Neural cell (in vitro differentiated cells): Measurements from ENCODE around the gene CPNE4. TPM values are rescaled to one million over a fixed set of nuclear protein-coding genes. Genes with fewer than 3 reads are reported as not detected.
A peak's percentile ranks its signal among the peaks of the same experiment; 100 is the strongest.

ENCODE experiments used
- H2AFZ ChIP-seq: fragments of 200-600, 300-800 bp; sonication (generic), shearing (Covaris generic); 2 replicates; pipeline ENCODE4 v1.6.0; 2014; ENCODE audit warnings: low read depth, mild to moderate bottlenecking, antibody characterized with exemption, low read length, moderate library complexity
- H3F3A ChIP-seq: fragments of 200-600 bp; shearing (Covaris generic); 2 replicates; pipeline ENCODE4 v1.6.1; 2016; ENCODE audit warnings: mild to moderate bottlenecking, moderate library complexity, mixed read lengths, antibody characterized with exemption, low read length; ENCODE audit not compliant: insufficient read depth, poor library complexity, severe bottlenecking
- H3K27ac ChIP-seq: fragments of 200-600, 300-800 bp; sonication (generic), shearing (Covaris generic); 2 replicates; pipeline ENCODE4 v1.5.1; 2014; ENCODE audit warnings: mild to moderate bottlenecking, low read length, moderate library complexity
- H3K27me3 ChIP-seq: fragments of 300-800, 200-600 bp; sonication (generic), shearing (Covaris generic); 2 replicates; pipeline ENCODE4 v1.6.0; 2014; ENCODE audit warnings: mild to moderate bottlenecking, low read depth, low read length, moderate library complexity; ENCODE audit not compliant: insufficient read depth
- H3K36me3 ChIP-seq: fragments of 300-800, 200-600 bp; sonication (generic), shearing (Covaris generic); 2 replicates; pipeline ENCODE4 v1.5.1; 2014; ENCODE audit warnings: mild to moderate bottlenecking, antibody characterized with exemption, low read length, moderate library complexity; ENCODE audit not compliant: insufficient read depth
- H3K4me2 ChIP-seq: fragments of 300-800, 200-600 bp; sonication (generic), shearing (Covaris generic); 2 replicates; pipeline ENCODE4 v1.6.0; 2014; ENCODE audit warnings: mild to moderate bottlenecking, low read length
- H3K4me3 ChIP-seq: fragments of 300-800, 200-600 bp; sonication (generic), shearing (Covaris generic); 2 replicates; pipeline ENCODE4 v1.5.1; 2014; ENCODE audit warnings: mild to moderate bottlenecking, low read length, moderate library complexity
- H3K79me2 ChIP-seq: fragments of 200-600 bp; shearing (Covaris generic); replicated peaks from 2 replicates; pipeline ENCODE4 v1.6.0; 2014; ENCODE audit warnings: mild to moderate bottlenecking, low read length, moderate library complexity; ENCODE audit not compliant: insufficient read depth
- H3K9ac ChIP-seq: fragments of 300-800, 200-600 bp; sonication (generic), shearing (Covaris generic); 2 replicates; pipeline ENCODE4 v1.6.1; 2016; ENCODE audit warnings: mild to moderate bottlenecking, low read length, mixed read lengths
- H3K9me2 ChIP-seq: fragments of 200-600 bp; shearing (Covaris generic); 2 replicates; pipeline ENCODE4 v1.6.1; 2016; ENCODE audit warnings: mild to moderate bottlenecking, low read length, mixed read lengths; ENCODE audit not compliant: insufficient read depth
- H3K9me3 ChIP-seq: fragments of 200-600, 300-800 bp; sonication (generic), shearing (Covaris generic); 2 replicates; pipeline ENCODE4 v1.6.1; 2016; ENCODE audit warnings: mild to moderate bottlenecking, mixed run types, low read length, moderate library complexity, mixed read lengths
- H4K20me1 ChIP-seq: fragments of 200-600 bp; shearing (Covaris generic); 2 replicates; pipeline ENCODE4 v1.6.1; 2016; ENCODE audit warnings: mild to moderate bottlenecking, mixed run types; ENCODE audit not compliant: insufficient read depth
- CTCF ChIP-seq: fragments of 450-650 bp; IDR thresholded peaks from 2 replicates; pipeline ENCODE4 v1.5.1; 2014; ENCODE audit warnings: antibody characterized with exemption, mild to moderate bottlenecking, moderate library complexity; ENCODE audit not compliant: poor library complexity, severe bottlenecking
- EP300 ChIP-seq: fragments of 450-650 bp; conservative IDR thresholded peaks from 2 replicates; pipeline ENCODE4 v1.6.1; 2014; ENCODE audit warnings: antibody characterized with exemption, mild to moderate bottlenecking, moderate library complexity; ENCODE audit not compliant: poor library complexity, severe bottlenecking
- EZH2 ChIP-seq: fragments of 200-600, 300-800 bp; shearing (Covaris generic), sonication (generic); IDR thresholded peaks from 2 replicates; pipeline ENCODE4 v1.6.1; 2014; ENCODE audit warnings: antibody characterized with exemption, low read length, borderline replicate concordance, mild to moderate bottlenecking; ENCODE audit not compliant: insufficient read depth, poor library complexity, severe bottlenecking
- MXI1 ChIP-seq: fragments of 450-650 bp; conservative IDR thresholded peaks from 2 replicates; pipeline ENCODE4 v1.6.1; 2014; ENCODE audit warnings: antibody characterized with exemption, mild to moderate bottlenecking; ENCODE audit not compliant: poor library complexity, severe bottlenecking
- POLR2AphosphoS5 ChIP-seq: IDR thresholded peaks from 2 replicates; pipeline ENCODE4 v1.6.1; 2012
- RAD21 ChIP-seq: fragments of 450-650 bp; conservative IDR thresholded peaks from 2 replicates; pipeline ENCODE4 v1.6.1; 2014; ENCODE audit warnings: antibody characterized with exemption, mild to moderate bottlenecking, moderate library complexity
- REST ChIP-seq: IDR thresholded peaks from 2 replicates; pipeline ENCODE4 v1.6.1; 2012; ENCODE audit warnings: borderline replicate concordance
- SMC3 ChIP-seq: fragments of 450-650 bp; conservative IDR thresholded peaks from 2 replicates; pipeline ENCODE4 v1.6.1; 2014; ENCODE audit warnings: antibody characterized with exemption, mild to moderate bottlenecking, moderate library complexity; ENCODE audit not compliant: poor library complexity
- TAF1 ChIP-seq: IDR thresholded peaks from 2 replicates; pipeline ENCODE4 v1.6.1; 2012; ENCODE audit warnings: low read depth
- polyA plus RNA-seq: library from polyadenylated mRNA; depleted of rRNA; stranded (reverse); fragments of >200 nt; gene quantifications from 2 replicates; pipeline ENCODE4 v1.2.3, GENCODE V29; 2014

Gene CPNE4
- polyA plus RNA-seq, 1 donor from 2014 or later: 0.59 TPM

GRCh38 chr3:131560795-131561194 is 474.0 kb downstream of the CPNE4 start:
- TF ChIP-seq EP300 (no peak), SMC3 (no peak), CTCF (no peak), TAF1 (no peak), RAD21 (no peak), MXI1 (no peak), EZH2 (no peak), POLR2AphosphoS5 (no peak), REST (no peak)
- H4K20me1 ChIP-seq: no peaks in the 10 kb centered on the region
- H3K79me2 ChIP-seq: no peaks in the 10 kb centered on the region
- peak overlapping the region; percentile 19 for H3K4me3 ChIP-seq
- no peaks in the 10 kb centered on the region for H3K36me3 ChIP-seq
- H2AFZ ChIP-seq: no peak overlapping the region
- H3F3A ChIP-seq: no peaks in the 10 kb centered on the region
- H3K27me3 ChIP-seq: no peaks in the 10 kb centered on the region
- no peaks in the 10 kb centered on the region for H3K9me3 ChIP-seq
- no peak overlapping the region for H3K9ac ChIP-seq
- H3K9me2 ChIP-seq: no peaks in the 10 kb centered on the region
- no peak overlapping the region for H3K4me2 ChIP-seq
- H3K27ac ChIP-seq: peak overlapping the region; percentile 65

GRCh38 chr3:131555456-131555855 is 479.4 kb downstream of the CPNE4 start:
- Histone ChIP-seq H3K27me3 (no peaks in the 10 kb centered on the region), H3K9me3 (no peaks in the 10 kb centered on the region)

More at GRCh38 chr3:131555456-131555855, 479.4 kb downstream of the CPNE4 start:
- no peak overlapping the region for H2AFZ ChIP-seq
- H3K79me2 ChIP-seq: no peaks in the 10 kb centered on the region
- no peak overlapping the region for H3K27ac ChIP-seq
- H3K9me2 ChIP-seq: no peaks in the 10 kb centered on the region
- H3K36me3 ChIP-seq: no peaks in the 10 kb centered on the region
- no peak overlapping the region for H3K4me3 ChIP-seq
- TF ChIP-seq REST (no peak), POLR2AphosphoS5 (no peak), EP300 (no peak), TAF1 (no peak), MXI1 (no peak), CTCF (no peak), EZH2 (no peak), SMC3 (no peak), RAD21 (no peak)
- no peaks in the 10 kb centered on the region for H3F3A ChIP-seq
- no peaks in the 10 kb centered on the region for H4K20me1 ChIP-seq
- no peak overlapping the region for H3K4me2 ChIP-seq
- no peak overlapping the region for H3K9ac ChIP-seq
